Activated CD4-positive, alpha-beta T cell treated with anti-CD3 and anti-CD28 coated beads, Interleukin-2, amount 50 U/mL, for 24 hours (primary cell): ENCODE data around the gene STK24.

Source experiments
- DNase-seq, 2 donors: peaks; one replicate each; pipeline ENCODE4 v3.0.0-alpha.2; 2020; ENCODE audit warnings: low read depth in 1 of 2, low spot score in 1 of 2

STK24 gene

DNA sequence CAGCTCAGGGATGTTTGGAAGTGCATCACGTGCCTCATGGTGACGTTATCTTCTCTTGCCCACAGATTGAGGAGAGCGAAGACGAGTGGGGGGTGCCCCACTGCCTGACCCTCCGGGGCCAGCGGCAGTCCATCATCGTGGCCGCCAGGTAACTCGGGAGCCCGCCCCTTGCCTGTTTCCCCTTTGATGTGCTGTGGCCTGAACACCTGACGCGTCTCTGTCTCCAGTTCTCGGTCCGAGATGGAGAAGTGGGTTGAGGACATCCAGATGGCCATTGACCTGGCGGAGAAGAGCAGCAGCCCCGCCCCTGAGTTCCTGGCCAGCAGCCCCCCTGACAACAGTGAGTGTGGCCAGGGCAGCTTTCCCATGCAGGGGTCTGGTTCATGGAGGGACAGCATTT, 137.0 kb downstream of the STK24 start:
- no peak for DNase-seq

DNA sequence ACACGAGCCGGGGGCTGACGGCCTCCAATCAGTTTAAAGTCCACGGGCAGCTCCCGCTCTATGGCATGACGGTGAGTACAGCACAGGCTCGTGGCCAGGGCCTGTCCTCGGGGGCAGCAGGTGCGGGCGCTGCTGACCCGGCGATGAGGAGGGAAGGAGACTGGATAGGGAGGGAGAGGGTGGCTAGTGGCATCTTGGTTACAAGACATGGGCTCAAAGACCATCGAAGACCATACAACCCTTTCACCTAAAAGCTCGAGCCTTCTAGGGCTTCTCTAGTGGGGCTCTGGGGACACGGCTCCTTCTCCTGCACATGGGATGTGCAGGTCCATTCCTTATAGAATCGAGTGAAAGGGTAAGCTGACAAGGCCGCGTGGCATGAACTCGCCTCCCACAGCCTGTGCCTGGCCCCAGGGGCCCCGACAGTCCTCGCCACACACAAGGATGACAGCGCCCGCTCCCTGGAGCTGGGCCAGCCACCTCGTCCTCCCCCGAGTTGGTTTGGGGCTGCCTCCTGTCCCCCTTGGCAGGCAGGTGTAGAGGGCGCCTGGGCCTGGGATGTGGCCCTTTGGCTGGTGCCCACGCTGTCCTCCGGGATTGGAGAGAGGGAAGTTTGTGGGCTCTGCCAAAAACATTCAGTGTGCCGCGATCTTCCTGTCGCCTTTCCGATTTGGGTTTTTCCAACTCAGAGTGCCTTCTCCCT, 137.6 kb downstream of the STK24 start:
- no peak for DNase-seq

DNA sequence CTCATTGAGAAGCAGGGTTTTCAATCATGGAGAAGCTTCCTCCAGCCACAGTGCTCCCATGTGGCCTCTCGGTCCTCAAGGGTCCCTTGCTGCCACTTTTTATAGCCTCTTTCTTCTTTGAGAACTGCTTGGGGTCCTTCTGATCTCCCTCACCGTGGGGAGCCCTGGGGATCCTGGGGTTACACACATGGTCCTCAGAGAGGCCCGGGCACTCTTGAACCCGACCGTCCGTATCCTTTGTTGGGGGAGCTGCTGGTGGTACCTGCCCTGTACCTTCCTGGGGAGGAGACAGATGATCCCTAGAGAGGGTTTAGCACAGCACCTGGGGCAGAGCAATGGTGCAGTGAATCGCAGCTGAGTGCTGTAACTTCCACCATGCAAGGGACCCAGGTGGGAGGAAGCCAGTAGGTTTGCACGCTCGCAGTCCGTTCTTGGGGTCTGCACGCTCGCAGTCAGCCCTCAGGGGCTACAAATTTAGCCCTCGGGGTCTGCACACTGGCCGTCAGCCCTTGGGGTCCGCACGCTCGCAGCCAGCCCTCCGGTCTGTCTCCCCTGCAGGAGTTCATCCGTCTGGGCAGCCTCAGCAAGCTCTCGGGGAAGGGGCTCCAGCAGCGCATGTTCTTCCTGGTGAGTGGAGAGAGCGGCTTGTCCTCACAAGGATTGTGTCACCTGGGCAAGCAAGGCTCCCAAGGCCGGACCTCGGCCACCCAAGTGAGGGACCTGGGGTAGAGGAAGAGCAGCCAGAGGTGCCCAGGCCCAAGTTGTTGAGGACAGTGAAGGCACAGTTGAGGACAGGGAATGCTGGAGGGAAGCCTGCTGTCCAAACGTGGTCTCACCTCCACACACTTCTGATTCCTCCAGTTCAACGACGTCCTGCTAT, 138.4 kb downstream of the STK24 start:
- DNase-seq, result no peak

DNA sequence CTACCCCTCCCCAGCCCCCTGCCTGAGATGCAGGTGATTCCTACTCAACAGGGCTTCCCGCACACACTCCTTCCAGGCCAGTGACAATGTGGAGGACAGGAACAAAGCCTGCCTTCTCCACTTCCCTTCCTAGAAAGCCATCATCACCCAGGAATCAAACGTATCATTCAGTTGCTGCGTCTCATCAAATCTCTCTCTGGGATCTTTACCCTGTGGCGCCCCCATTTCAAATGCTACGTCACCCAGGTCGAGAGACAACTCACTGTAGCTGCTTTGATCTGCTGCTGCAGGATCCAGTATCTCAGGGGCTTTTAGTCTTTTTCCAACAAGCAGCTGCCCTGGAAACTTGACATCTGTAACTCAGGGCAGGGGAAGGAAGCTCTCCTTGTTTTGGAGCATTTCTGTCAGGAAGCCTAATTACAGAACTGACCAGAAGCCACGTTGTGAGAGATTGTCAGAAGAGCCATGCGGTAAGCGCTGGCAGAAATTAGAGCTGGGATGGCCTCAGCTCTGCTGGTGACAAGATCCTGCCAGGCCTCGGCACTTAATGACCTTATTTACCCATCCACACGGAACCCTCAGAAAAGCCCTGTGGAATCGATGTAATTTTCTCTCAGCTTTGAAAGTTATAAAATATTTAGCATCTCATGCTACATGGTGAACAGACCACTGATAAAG, 140.5 kb downstream of the STK24 start:
- DNase-seq, result no peak

DNA sequence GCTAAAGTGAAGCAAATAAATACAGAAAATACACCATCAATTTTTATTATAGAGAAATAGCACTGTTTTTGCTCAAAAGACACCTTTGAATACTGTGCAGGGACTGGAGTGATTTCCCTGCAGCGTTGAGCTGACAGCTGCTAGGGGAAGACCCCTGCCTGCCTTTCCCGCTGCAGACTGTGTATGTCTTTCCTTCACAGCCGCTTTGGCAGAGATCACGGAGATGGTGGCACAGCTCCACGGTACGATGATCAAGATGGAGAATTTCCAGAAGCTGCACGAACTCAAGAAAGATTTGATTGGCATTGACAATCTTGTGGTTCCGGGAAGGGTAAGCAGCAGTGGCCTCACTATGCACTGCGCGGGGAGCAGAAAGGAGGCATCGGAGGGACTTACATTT, 141.5 kb downstream of the STK24 start:
- no peak for DNase-seq

DNA sequence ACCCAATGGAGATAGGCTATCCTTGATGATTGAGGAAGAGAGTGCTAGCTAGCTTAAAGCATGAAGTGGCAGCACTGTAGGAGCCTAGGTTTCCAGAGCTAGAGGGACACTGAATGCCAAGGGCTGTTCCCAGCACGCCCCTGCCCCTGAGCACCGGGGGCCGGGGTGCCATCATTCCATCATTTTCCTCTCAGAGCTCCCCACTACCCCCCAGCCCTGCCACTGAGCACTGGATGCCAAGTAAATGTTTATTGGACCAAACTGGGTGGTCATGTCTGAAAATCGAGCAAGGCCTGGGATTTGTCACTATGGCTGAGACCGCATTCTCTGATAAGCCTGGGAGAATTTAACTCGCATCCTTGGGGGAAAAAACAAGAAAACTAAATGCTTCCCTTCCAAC, 142.8 kb downstream of the STK24 start:
- no peak for DNase-seq

DNA sequence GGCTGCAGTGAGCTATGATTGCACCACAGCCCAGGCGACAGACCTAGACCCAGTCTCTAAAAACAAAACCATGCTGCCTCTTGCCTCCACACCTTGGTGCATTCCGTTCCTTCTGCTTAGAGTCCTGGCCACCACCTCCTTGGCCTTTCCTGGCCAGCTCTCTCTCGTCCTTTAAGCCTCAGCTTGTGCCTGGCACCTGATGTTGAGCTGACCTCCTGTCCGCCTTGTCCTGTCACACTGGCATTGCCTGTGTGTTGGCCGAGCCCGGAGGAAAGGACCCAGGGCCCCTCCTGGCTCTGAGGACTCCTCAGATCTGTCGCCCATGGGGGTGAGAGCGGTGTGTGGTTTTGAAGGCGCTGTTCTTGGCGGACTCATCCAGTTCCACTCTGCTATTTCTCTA, 143.3 kb downstream of the STK24 start:
- no peak for DNase-seq

DNA sequence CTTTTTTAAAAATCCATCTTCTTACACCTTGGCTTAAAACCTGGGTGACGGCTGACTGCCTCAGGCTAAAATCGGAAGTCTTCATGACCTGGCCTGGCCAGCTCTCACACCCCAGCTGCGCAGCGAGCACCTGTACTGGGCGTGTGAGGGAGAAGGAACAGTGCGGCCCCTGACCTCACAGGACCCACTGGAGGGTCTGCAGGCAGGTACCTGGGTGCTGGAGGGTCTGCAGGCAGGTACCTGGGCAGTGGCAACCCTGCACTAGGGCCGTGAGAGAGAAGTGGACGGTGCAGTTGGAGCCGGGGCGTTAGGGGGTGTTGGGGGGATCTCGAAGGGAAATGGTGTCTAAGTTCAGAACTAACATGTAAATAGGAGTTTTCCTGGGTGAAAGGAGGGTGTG, 144.3 kb downstream of the STK24 start:
- DNase-seq, result no peak

DNA sequence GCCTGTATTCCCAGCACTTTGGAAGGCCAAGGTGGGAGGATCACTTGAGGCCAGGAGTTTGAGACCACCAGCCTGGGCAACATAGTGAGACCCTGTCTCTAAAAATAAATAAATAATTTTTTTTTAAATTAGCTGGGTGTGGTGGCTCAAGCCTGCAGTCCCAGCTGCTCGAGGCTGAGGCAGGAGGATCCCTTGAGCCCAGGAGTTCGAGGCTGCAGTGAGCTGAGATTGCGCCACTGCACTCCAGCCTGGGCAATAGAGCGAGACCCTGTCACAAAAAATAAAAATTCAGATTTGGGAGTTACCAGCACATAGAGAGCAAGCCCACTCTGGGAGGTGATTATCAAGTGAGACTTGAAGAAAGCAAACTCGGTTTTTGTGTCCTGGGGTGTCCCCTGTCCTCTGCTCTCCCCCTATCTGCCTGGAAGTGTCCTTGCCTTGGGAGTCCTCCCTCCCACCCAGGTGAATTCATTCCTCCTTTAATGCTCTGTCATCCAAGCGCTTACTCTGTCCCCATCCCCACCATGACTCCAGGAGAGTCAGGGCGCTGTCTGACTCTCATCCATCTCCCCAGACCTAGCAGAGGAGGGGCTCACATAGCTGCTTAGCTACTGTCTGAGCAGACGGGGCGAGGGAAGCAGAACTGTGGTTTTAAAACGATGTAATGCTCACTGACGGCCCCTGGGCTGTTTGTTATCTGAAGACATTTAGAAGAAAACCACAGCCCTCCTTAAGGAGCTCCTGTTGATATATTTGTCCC, 146.8 kb downstream of the STK24 start:
- no peak for DNase-seq

DNA sequence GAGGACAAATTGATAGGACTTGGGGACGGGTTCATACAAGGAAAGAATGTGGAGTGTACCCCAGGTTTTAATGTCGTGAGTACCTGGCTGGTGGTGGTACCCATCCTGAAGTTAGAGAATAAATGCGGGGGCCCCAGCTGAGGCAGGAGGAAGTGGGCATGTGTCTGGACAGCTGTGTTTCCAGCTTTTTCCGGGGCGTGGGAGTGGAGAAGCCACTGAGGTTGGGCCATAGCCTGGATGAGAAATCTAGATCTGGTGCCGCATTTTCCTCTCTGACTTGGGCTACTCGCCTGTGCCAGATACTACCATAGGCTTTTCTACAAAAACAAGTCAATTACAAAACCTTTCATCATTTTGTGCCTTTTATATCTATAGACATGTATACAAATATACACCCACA, 147.4 kb downstream of the STK24 start:
- no peak for DNase-seq

DNA sequence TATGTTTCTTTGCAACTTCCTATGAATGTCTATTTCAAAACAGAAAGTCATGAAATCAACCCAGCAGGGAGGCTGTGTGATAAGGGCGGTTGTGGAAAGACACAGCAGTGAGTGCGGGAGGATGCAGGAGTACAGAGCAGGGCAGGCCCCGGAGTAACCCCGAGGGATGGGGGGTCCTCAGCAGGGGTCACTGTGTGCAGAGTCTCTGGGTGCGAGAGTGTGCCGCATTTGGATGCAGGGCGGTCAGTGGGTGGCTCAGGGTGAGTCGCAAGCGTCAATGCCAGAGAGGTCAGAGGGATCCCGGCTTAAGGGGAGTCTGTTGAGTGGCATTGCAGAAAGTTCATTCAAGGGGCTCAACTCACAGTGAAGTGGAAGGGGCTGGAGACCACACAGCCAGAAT, 147.8 kb downstream of the STK24 start:
- no peak for DNase-seq

DNA sequence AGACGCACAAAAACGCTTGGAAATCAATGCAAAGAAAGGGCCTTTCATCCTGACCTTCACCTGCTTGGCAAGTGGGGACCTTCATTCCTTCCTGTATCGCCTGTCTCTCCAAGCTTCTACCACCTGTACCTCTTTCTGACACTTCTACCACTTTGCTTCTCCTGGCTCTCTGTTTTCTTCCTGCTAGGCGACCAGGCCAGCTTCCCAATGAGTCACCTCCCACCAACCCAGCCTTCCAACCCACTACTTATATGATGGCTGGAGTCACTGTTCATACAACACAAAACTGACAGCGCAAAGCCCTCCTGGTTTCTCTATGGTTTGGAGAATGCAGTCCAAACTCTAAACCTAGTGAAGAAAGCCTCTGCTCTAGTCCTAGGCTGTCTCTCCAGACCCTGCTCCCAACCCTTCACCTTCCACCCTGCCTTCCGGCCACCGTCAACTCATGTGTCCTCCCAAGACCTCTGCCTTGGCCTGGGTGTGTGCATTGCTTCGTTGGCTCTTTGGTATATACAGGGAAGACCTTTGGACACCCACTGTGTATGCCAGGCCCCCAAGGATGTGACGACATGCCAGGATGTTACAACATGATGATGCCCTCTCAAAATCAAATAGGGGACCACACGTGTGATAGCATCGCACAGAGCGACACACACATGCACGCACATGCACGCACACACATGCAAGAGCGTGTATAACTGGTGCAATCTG, 148.5 kb downstream of the STK24 start:
- no peak for DNase-seq

DNA sequence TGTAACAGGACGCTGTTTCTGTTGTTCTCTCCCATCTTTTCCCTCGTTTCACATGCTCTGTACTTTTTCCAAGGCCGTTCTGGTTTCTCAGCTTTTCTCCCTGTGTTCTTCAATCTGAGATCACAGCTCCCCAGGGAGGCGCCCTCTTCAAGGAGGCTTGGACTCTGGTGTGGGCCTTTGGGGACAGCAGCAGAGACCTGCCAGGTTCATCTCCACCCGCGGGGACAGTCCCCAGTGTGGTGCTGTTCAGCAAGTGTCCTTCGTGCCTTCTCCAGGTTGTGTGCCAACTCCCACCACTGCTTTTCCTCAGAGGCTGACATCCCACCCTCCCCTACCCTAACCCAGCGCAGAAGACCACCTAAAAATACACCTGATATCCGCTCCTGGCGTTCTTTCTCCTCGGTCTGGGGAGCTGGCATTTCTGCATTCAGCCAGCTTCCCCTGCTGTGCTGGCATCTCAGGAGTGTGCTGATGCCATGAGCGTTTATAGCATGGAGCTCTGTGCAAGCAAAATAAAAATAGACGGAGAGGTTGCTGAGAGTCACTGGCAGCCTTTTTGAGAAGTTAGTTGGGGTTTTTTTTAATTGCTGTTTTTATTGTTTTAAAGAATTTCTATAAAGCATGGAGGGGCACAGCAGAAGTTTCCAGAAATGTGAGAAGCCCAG, 149.4 kb downstream of the STK24 start:
- no peak for DNase-seq

DNA sequence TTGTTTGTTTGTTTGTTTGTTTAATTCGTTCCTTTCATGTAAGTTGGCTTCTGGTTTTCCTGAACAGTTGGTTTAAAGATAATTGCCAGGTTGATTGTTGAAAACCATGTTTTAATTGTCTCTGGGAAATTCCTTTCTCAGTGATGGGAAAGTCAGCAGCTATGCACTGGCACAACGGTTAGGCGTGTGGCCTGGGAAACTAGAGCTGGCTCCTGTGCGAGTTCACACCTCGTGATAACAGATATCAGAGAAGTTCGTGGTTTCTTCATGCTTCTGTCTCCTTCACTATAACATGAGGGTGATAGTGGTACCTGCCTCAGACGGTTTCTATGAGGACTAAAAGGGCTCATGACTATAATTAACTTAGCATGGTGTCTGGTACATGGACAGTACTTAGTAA, 153.5 kb downstream of the STK24 start:
- no peak for DNase-seq

DNA sequence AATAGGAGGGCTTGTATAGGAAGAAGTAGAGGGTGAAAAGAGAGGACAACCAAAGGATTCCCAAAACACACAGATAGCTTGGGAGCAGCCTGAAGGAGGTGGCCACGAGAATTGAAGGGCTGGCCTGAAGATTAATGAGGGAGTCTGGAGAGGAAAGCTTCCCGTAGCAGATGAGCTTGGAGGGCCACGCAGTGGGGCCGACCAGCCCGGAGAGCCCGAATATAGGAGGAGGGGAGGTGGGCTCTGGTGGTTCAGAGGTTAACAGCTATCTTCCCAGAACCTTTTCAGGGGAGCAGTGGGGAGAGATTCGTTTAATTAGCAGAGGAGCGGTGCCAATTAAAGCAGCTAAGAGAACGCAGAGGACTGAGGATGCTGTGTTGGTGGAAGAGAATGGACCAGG, 154.9 kb downstream of the STK24 start:
- no peak for DNase-seq

DNA sequence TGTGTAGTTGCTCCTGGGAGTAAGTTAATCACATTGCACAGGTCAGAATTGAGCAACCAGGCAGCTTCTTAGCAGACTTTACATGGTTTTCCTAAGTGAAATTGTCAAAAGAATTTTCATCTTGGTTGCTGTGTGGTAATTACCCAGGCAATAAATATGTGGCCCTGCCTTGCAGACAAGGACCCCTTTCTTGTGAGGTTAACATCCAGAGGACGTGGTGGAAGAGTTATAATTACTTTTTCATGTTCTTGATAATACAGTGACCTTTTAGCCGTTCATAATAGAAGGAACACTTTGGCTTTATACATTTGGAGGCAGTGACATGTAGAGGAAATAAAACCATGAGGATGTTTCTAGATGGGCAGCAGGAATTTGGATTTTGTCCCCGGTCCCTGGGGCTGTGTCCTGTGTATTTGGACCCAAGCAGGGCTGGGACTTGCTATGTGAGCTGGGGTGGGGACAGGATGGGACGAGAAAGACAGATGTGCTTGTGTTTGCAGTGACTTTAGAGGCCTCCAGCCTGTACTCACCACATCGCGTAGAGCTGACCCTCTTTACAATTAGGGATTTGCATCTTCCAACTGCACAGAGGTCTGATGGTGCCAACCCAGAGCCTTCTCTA, 156.2 kb downstream of the STK24 start:
- no peak for DNase-seq

DNA sequence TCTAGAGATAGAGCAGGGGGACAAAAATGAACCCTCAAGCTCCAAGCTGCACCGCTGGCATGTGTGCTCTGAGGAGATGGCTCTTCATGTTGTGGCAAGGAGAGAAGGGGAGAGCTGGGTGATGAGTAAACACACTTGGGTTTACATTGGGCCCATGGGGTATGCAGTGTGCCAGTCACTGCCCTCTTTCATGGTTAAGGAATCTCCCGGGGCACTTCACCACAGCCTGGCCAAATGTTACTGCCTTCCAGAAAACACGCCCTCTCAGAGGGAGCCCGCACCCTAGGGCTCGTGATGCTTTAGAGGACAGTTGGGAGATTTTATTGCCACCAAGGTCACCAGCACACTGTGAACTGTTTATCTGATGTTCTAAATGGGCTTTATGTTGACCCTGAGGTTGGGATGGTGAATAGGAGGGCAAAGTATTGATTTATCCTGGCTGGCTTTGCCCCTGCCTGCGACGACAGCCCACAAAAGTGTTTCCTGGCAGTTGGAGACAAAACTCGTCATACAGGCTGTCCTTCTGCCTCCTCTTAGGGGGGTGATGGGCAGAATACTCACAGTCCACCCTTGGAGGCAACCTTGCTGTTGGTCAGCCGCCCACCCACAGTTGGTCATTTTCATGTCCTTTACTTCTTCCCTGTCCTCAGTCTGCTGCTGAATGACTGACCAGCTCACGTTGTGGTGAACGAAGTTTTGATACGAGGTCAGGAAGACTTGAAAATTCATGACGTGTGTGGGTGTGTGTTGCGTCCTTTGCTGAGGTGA, 156.9 kb downstream of the STK24 start:
- no peak for DNase-seq

DNA sequence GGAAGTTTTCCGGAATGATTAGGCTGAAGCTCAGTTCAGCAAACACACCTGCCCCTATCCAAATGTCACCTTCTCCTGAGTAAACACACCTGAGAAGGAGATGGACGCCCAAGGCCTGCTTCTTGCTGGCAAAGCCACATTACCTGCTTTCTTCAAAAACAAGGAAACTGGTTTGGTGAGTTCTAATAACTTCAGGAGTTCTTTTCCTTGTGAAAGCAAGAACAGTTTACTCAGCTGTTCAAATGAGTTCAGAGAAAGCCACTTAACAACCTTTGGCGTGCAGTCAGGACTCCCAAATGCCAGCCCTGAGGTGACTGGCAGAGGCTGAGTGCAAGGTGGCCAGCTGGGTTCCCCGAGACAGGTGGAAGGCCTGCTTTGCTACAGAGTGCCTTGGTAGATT, 160.5 kb downstream of the STK24 start:
- DNase-seq, result no peak
